ENCODE measurements around the gene PLCB3. TPM values are rescaled to one million over a fixed set of nuclear protein-coding genes. Genes with fewer than 3 reads are reported as not detected.

PLCB3 gene
- total and polyA plus RNA-seq, 10 of the 15 experiments (the other 5 are each of a cell fraction or from before 2014, with no cell fraction given) = 0.03 to 10.3 (median 3.3) TPM

DNA sequence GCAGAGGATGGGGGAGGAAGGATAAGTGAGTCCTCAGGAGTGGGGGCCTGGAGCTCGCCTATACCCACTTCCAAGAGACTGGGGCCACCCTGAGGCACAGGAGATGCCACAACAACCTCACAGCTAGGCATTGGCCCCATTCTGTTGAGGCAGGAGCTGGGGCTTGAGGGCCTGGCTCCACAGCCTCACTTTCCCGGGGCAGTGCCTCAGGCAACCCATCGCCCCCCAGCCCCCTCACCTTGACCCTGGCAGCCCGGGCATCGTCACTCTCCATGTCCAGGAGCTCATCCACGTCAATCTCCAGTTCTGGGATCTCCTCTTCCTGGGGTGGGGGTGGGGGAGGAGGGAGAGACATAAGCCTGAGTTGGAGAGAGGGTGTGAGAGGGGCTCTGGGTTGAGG lies 6.4 kb upstream of the PLCB3 start:
- no TSS peak for BruUV-seq (replicated peaks)
- TF ChIP-seq FOXK2 (IDR thresholded peaks at IDR 0.05) (no peak), FOXM1 (IDR thresholded peaks at IDR 0.05; ENCODE audit: low read depth, low read length) (no peak), ESRRA (IDR thresholded peaks at IDR 0.05; ENCODE audit: low read length) (no peak), NR2C1 (IDR thresholded peaks at IDR 0.05) (no peak), TBL1XR1 (IDR thresholded peaks at IDR 0.05; ENCODE audit: low read depth, low read length) (no peak), BACH1 (IDR thresholded peaks at IDR 0.05; ENCODE audit: borderline replicate concordance) (no peak), PAX5 (IDR thresholded peaks at IDR 0.05; ENCODE audit: borderline replicate concordance, low read depth, low read length) (no peak), SRF (IDR thresholded peaks at IDR 0.05; ENCODE audit: low read depth in 2 of 2, low read length in 2 of 2) (no peak), NFXL1 (IDR thresholded peaks at IDR 0.05; ENCODE audit: borderline replicate concordance) (no peak), HDGF (IDR thresholded peaks at IDR 0.05) (no peak), CHD2 (IDR thresholded peaks at IDR 0.05; ENCODE audit: borderline replicate concordance, low read depth, low read length) (no peak), SUPT20H (IDR thresholded peaks at IDR 0.05; ENCODE audit: borderline replicate concordance, control insufficient read depth, low read depth, low read length) (no peak)
- TF ChIP-seq, protein P1, sequence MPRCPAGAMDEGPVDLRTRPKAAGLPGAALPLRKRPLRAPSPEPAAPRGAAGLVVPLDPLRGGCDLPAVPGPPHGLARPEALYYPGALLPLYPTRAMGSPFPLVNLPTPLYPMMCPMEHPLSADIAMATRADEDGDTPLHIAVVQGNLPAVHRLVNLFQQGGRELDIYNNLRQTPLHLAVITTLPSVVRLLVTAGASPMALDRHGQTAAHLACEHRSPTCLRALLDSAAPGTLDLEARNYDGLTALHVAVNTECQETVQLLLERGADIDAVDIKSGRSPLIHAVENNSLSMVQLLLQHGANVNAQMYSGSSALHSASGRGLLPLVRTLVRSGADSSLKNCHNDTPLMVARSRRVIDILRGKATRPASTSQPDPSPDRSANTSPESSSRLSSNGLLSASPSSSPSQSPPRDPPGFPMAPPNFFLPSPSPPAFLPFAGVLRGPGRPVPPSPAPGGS (IDR thresholded peaks at IDR 0.05; ENCODE audit: borderline replicate concordance, insufficient read depth, low read depth, low read length, poor library complexity, severe bottlenecking) = no peak
- TF ChIP-seq, protein P2, sequence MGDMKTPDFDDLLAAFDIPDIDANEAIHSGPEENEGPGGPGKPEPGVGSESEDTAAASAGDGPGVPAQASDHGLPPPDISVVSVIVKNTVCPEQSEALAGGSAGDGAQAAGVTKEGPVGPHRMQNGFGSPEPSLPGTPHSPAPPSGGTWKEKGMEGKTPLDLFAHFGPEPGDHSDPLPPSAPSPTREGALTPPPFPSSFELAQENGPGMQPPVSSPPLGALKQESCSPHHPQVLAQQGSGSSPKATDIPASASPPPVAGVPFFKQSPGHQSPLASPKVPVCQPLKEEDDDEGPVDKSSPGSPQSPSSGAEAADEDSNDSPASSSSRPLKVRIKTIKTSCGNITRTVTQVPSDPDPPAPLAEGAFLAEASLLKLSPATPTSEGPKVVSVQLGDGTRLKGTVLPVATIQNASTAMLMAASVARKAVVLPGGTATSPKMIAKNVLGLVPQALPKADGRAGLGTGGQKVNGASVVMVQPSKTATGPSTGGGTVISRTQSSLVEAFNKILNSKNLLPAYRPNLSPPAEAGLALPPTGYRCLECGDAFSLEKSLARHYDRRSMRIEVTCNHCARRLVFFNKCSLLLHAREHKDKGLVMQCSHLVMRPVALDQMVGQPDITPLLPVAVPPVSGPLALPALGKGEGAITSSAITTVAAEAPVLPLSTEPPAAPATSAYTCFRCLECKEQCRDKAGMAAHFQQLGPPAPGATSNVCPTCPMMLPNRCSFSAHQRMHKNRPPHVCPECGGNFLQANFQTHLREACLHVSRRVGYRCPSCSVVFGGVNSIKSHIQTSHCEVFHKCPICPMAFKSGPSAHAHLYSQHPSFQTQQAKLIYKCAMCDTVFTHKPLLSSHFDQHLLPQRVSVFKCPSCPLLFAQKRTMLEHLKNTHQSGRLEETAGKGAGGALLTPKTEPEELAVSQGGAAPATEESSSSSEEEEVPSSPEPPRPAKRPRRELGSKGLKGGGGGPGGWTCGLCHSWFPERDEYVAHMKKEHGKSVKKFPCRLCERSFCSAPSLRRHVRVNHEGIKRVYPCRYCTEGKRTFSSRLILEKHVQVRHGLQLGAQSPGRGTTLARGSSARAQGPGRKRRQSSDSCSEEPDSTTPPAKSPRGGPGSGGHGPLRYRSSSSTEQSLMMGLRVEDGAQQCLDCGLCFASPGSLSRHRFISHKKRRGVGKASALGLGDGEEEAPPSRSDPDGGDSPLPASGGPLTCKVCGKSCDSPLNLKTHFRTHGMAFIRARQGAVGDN (IDR thresholded peaks at IDR 0.05) = no peak
- TF ChIP-seq, protein P3, sequence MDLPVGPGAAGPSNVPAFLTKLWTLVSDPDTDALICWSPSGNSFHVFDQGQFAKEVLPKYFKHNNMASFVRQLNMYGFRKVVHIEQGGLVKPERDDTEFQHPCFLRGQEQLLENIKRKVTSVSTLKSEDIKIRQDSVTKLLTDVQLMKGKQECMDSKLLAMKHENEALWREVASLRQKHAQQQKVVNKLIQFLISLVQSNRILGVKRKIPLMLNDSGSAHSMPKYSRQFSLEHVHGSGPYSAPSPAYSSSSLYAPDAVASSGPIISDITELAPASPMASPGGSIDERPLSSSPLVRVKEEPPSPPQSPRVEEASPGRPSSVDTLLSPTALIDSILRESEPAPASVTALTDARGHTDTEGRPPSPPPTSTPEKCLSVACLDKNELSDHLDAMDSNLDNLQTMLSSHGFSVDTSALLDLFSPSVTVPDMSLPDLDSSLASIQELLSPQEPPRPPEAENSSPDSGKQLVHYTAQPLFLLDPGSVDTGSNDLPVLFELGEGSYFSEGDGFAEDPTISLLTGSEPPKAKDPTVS (IDR thresholded peaks at IDR 0.05; ENCODE audit: low read depth, low read length) = no peak
- peak overlapping the region; percentile 91 for H3K4me3 ChIP-seq

More for the DNA sequence above, 6.4 kb upstream of the PLCB3 start:
- H3K9ac ChIP-seq (ENCODE audit: control insufficient read depth, insufficient read depth, low read length) = peak overlapping the region; percentile 92
- DNase-seq (ENCODE audit: low read depth, low spot score) (no peak), FAIRE-seq (no peak), ATAC-seq (no peak)
- ChIA-PET CTCF (interaction anchor here (1.0 to 6.2 kb wide), 6 partner anchors 24 to 60 kb away, joined by 3 to 66 read pairs (median 10); partner anchors contain the start of genes CATSPERZ and FERMT3), SMC1A (ENCODE audit: uncharacterized antibody, unreplicated experiment) (interaction anchor here (1.8 to 2.0 kb wide), 2 partner anchors 38 to 41 kb away, joined by 5 to 7 read pairs; partner anchors contain the start of gene FERMT3), POLR2A (interaction anchor here (1.3 to 7.4 kb wide), 10 partner anchors 12 to 61 kb away, joined by 3 to 82 read pairs (median 6); partner anchors contain the start of genes BAD, DNAJC4, ESRRA and FERMT3), RAD21 (ENCODE audit: unreplicated experiment) (interaction anchor here (0.6 to 8.6 kb wide), 5 partner anchors 11 to 110 kb away, joined by 3 to 104 read pairs (median 4); partner anchors contain the start of genes FERMT3, MACROD1 and VEGFB)
- WGBS (ENCODE audit: insufficient coverage, insufficient replicate concordance, low lambda C conversion rate, missing lambda C conversion rate) = 6% methylated on average over 6 of the region's 6 CpGs
- peaks cover 16% of the 10 kb centered on the region for H3K4me1 ChIP-seq (ENCODE audit: control insufficient read depth, insufficient read depth, low read length)
- H3K36me3 ChIP-seq (ENCODE audit: control insufficient read depth in 2 of 2, insufficient read depth in 2 of 2, low read length in 1 of 2) = peaks cover 0 to 10% of the 10 kb centered on the region in 2 experiments; a peak in 2 of 4 replicates
- H3K9me3 ChIP-seq (replicated peaks; ENCODE audit: control insufficient read depth, insufficient read depth, low read length) = no peaks in the 10 kb centered on the region
- intact Hi-C loops (cut with micrococcal nuclease; ENCODE audit: unreplicated experiment) = no loop called here
- in situ Hi-C loops (cut with MboI) = loop anchor here (25.0 kb wide), 1 partner anchor 1617 kb away; the partner anchor contains the start of genes CFL1, EFEMP2 and MUS81
- no peaks in the 10 kb centered on the region for H3K27me3 ChIP-seq (replicated peaks in 1 of 2; ENCODE audit: control insufficient read depth in 2 of 2, insufficient read depth in 2 of 2, low read length in 1 of 2)
- peak overlapping the region; percentile 80 for H3K4me2 ChIP-seq (ENCODE audit: control insufficient read depth, insufficient read depth)
- peaks cover 38% of the 10 kb centered on the region for H3K79me2 ChIP-seq (ENCODE audit: control insufficient read depth, insufficient read depth, low read length)
- peak overlapping the region; percentile 90 for H3K27ac ChIP-seq (ENCODE audit: control insufficient read depth, insufficient read depth)
- no peak overlapping the region for H2AFZ ChIP-seq (ENCODE audit: control insufficient read depth, low read depth, low read length)
- no peaks in the 10 kb centered on the region for H4K20me1 ChIP-seq (ENCODE audit: control insufficient read depth, insufficient read depth)
